SU-DHL-6 (cell line): ENCODE measurements around the gene MMAB.

ENCODE experiments used
- H2AFZ ChIP-seq: fragments of 200-600 bp; sonication (generic); 2 replicates; pipeline ENCODE4 v1.6.1; 2014; ENCODE audit warnings: low read depth, mild to moderate bottlenecking, moderate library complexity, mixed read lengths, antibody characterized with exemption, low read length; ENCODE audit not compliant: severe bottlenecking
- H3F3A ChIP-seq: fragments of 200-600 bp; shearing (Covaris generic); 2 replicates; pipeline ENCODE4 v1.6.0; 2016; ENCODE audit warnings: antibody characterized with exemption, mild to moderate bottlenecking; ENCODE audit not compliant: insufficient read depth
- H3K27ac ChIP-seq: fragments of 200-600 bp; sonication (generic); 2 replicates; pipeline ENCODE4 v1.5.1; 2016; ENCODE audit warnings: low read depth, mild to moderate bottlenecking, low read length, moderate library complexity, mixed read lengths
- H3K27me3 ChIP-seq: fragments of 200-600 bp; sonication (generic), shearing (Covaris generic); 2 replicates; pipeline ENCODE4 v1.6.0; 2014; ENCODE audit warnings: mild to moderate bottlenecking, low read length
- H3K36me3 ChIP-seq: fragments of 200-600 bp; sonication (generic); 2 replicates; pipeline ENCODE4 v1.6.1; 2014; ENCODE audit warnings: mild to moderate bottlenecking, low read length, mixed read lengths
- H3K4me2 ChIP-seq: fragments of 300-600, 200-600 bp; shearing (Covaris generic), sonication (generic); 2 replicates; pipeline ENCODE4 v1.6.0; 2014; ENCODE audit warnings: low read length, low read depth, mild to moderate bottlenecking; ENCODE audit not compliant: poor library complexity, severe bottlenecking
- H3K4me3 ChIP-seq: fragments of 200-600 bp; sonication (generic); 2 replicates; pipeline ENCODE4 v1.5.1; 2014; ENCODE audit warnings: antibody characterized with exemption, low read length, mild to moderate bottlenecking, mixed read lengths; ENCODE audit not compliant: insufficient read depth, poor library complexity, severe bottlenecking
- H3K79me2 ChIP-seq: fragments of 200-600 bp; sonication (generic); 2 replicates; pipeline ENCODE4 v1.6.1; 2014; ENCODE audit warnings: mild to moderate bottlenecking, low read length, moderate library complexity; ENCODE audit not compliant: insufficient read depth
- H3K9ac ChIP-seq: fragments of 200-600 bp; sonication (generic); 2 replicates; pipeline ENCODE4 v1.7.0; 2014; ENCODE audit warnings: mild to moderate bottlenecking, low read length
- H3K9me2 ChIP-seq: fragments of 200-600 bp; sonication (generic); replicated peaks from 2 replicates; pipeline ENCODE4 v1.6.1; 2014; ENCODE audit warnings: low read length; ENCODE audit not compliant: insufficient read depth
- H3K9me3 ChIP-seq: fragments of 200-600 bp; sonication (generic); 2 replicates; pipeline ENCODE4 v1.6.1; 2014; ENCODE audit warnings: low read length, mixed read lengths; ENCODE audit not compliant: insufficient read depth
- H4K20me1 ChIP-seq: fragments of 200-600 bp; sonication (generic); 2 replicates; pipeline ENCODE4 v1.6.1; 2014; ENCODE audit warnings: low read depth, mild to moderate bottlenecking, antibody characterized with exemption, low read length, moderate library complexity, mixed read lengths
- CTCF ChIP-seq: fragments of 200-600 bp; sonication (generic); IDR thresholded peaks from one replicate; pipeline ENCODE4 v1.5.1; 2017; ENCODE audit warnings: antibody characterized with exemption, mild to moderate bottlenecking, low read length, moderate library complexity; ENCODE audit not compliant: insufficient read depth, poor library complexity, severe bottlenecking
- EZH2phosphoT487 ChIP-seq: fragments of 200-600 bp; sonication (generic), shearing (Covaris generic); conservative IDR thresholded peaks from 2 replicates; pipeline ENCODE4 v1.6.1; 2018; ENCODE audit warnings: mild to moderate bottlenecking, antibody characterized with exemption, low read length, moderate library complexity, mixed read lengths

MMAB gene

GRCh38 chr12:109563291-109564284 lies 9.7 kb downstream of the MMAB start:
- H3F3A ChIP-seq, result no peaks in the 10 kb centered on the region
- no peak overlapping the region for H3K9ac ChIP-seq
- H3K27me3 ChIP-seq, result no peaks in the 10 kb centered on the region
- no peaks in the 10 kb centered on the region for H3K9me3 ChIP-seq
- H3K4me2 ChIP-seq, result no peak overlapping the region
- no peak overlapping the region for H2AFZ ChIP-seq
- TF ChIP-seq EZH2phosphoT487 (no peak), CTCF (no peak)
- H3K36me3 ChIP-seq, result 0 out of 2 replicates have a peak, but pooled peaks cover 5% of the 10 kb centered on the region
- no peaks in the 10 kb centered on the region for H3K9me2 ChIP-seq
- H3K79me2 ChIP-seq, result no peaks in the 10 kb centered on the region
- H3K4me3 ChIP-seq, result no peak overlapping the region
- no peaks in the 10 kb centered on the region for H4K20me1 ChIP-seq
- H3K27ac ChIP-seq, result no peak overlapping the region

GRCh38 chr12:109562871-109563270 lies 10.4 kb downstream of the MMAB start:
- Histone ChIP-seq H4K20me1 (no peaks in the 10 kb centered on the region), H3K9me3 (no peaks in the 10 kb centered on the region), H3K4me3 (no peak overlapping the region), H3K27me3 (no peaks in the 10 kb centered on the region), H3F3A (no peaks in the 10 kb centered on the region), H3K79me2 (no peaks in the 10 kb centered on the region), H3K36me3 (0 out of 2 replicates have a peak, but pooled peaks cover 5% of the 10 kb centered on the region), H2AFZ (no peak overlapping the region), H3K4me2 (no peak overlapping the region), H3K9me2 (no peaks in the 10 kb centered on the region), H3K27ac (no peak overlapping the region), H3K9ac (no peak overlapping the region)
- TF ChIP-seq EZH2phosphoT487 (no peak), CTCF (no peak)

GRCh38 chr12:109561711-109562030 lies 11.6 kb downstream of the MMAB start:
- H3K79me2 ChIP-seq, result no peaks in the 10 kb centered on the region
- no peaks in the 10 kb centered on the region for H4K20me1 ChIP-seq
- no peaks in the 10 kb centered on the region for H3K27me3 ChIP-seq
- no peaks in the 10 kb centered on the region for H3K9me3 ChIP-seq
- H3K9ac ChIP-seq, result no peak overlapping the region
- no peak overlapping the region for H3K4me2 ChIP-seq
- no peak overlapping the region for H3K27ac ChIP-seq
- H3K36me3 ChIP-seq, result 0 out of 2 replicates have a peak, but pooled peaks cover 5% of the 10 kb centered on the region
- H3K9me2 ChIP-seq, result no peaks in the 10 kb centered on the region
- TF ChIP-seq CTCF, result no peak
- TF ChIP-seq EZH2phosphoT487, result no peak
- no peaks in the 10 kb centered on the region for H3F3A ChIP-seq
- no peak overlapping the region for H3K4me3 ChIP-seq
- no peak overlapping the region for H2AFZ ChIP-seq
